ENCODE data around the gene EXOC4.

DNA sequence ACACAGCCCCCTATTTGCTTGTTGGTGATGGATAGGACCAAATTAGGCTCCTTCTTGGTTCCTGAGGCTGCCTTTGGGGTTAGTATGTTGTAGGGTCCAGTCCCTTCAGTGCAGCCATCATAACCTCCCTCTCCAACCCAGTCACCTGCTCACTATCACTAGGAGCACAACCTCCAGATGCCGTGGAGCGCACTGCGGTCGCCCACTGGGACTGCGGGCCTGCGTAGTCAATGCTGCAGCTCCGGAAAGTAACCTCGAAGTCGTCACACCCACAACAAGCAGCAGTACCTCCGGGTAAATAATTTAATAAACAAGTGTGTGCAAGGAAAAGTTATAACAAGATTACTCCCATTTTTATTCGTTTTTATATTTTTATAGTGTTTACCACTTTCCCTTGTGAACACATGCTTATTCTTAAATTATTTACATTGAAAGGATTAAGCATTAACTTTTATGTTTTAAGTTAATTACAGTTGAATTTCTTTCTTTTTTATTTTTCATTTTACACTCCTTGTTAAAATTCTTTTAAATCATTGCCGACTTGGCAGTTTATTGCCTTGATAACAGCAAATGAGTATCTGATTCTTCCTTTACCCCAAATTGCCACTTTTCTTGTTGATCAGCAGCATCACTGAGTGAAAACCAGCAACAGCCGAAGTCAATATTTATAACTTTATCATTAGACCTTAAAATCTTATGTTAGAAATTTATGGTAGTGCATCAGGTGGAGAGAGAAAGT, 474.8 kb downstream of the EXOC4 start:
- TF ChIP-seq, protein P1, sequence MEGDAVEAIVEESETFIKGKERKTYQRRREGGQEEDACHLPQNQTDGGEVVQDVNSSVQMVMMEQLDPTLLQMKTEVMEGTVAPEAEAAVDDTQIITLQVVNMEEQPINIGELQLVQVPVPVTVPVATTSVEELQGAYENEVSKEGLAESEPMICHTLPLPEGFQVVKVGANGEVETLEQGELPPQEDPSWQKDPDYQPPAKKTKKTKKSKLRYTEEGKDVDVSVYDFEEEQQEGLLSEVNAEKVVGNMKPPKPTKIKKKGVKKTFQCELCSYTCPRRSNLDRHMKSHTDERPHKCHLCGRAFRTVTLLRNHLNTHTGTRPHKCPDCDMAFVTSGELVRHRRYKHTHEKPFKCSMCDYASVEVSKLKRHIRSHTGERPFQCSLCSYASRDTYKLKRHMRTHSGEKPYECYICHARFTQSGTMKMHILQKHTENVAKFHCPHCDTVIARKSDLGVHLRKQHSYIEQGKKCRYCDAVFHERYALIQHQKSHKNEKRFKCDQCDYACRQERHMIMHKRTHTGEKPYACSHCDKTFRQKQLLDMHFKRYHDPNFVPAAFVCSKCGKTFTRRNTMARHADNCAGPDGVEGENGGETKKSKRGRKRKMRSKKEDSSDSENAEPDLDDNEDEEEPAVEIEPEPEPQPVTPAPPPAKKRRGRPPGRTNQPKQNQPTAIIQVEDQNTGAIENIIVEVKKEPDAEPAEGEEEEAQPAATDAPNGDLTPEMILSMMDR (IDR thresholded peaks at IDR 0.05; ENCODE audit: low read length), result no peak
- no peak for TF ChIP-seq EZH2 (IDR thresholded peaks at IDR 0.05; ENCODE audit: borderline replicate concordance, low read length)

Measured in OCI-LY1 (cell line).